GM19035 (cell line): ENCODE data around the gene MYH6.

Experiments
- ATAC-seq: cut with Tn5 transposase; IDR thresholded peaks from one replicate; pipeline ENCODE4 v1.9.1; 2021; ENCODE audit not compliant: unreplicated experiment

The MYH6 gene

GRCh38 chr14:23339506-23340268 is 68.4 kb downstream of the MYH6 start:
- no peak for ATAC-seq

DNA sequence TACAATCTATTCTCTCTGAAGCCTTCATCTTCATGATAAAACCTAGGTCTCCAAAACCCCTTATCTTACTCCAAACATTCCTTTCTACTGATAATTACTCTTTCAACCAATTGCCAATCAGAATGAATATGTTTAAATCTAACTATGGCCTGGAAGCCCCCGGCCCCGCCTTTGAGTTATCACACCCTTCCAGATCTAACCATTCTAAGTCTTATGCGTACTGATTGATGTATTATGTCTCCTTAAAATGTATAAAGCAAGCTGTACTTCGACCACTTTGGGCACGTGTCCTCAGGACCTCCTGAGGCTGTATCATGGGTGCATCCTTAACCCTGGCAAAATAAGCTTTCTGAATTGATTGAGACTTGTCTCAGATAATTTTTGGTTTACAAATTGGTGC is 72.5 kb downstream of the MYH6 start:
- no peak for ATAC-seq
